Uterus (tissue), 4 donors: ENCODE results near the gene FBXO21. TPM values are rescaled to one million over a fixed set of nuclear protein-coding genes. Genes with fewer than 3 reads are reported as not detected.

Experiments
- DNase-seq, 2 donors: peaks; one replicate each; pipeline ENCODE4 v3.0.0-alpha.2; 2019 to 2020
- H3K27ac ChIP-seq, 2 donors: fragments of 200-600 bp; sonication (generic); 1 replicate in 1 of 2; 2 replicates in 1 of 2; pipeline ENCODE4 v1.5.1; 2016 to 2018
- H3K27me3 ChIP-seq, 2 donors: fragments of 200-600 bp; sonication (generic); one replicate each; pipeline ENCODE4 v1.5.1; 2018 to 2019; ENCODE audit warnings: control low read depth in 1 of 2
- H3K36me3 ChIP-seq, 2 donors: fragments of 200-600 bp; sonication (generic); one replicate each; pipeline ENCODE4 v1.5.1; 2019; ENCODE audit warnings: control low read depth in 1 of 2
- H3K4me1 ChIP-seq, 2 donors: fragments of 200-600 bp; sonication (generic); one replicate each; pipeline ENCODE4 v1.5.1; 2018 to 2019; ENCODE audit warnings: control low read depth in 1 of 2
- H3K4me3 ChIP-seq, 2 donors: fragments of 200-600 bp; sonication (generic); 1 replicate in 1 of 2; 2 replicates in 1 of 2; pipeline ENCODE4 v1.5.1; 2018 to 2019; ENCODE audit warnings: mild to moderate bottlenecking in 1 of 2
- H3K9me3 ChIP-seq, 2 donors: fragments of 200-600 bp; sonication (generic); one replicate each; pipeline ENCODE4 v1.5.1; 2019; ENCODE audit warnings: control low read depth in 1 of 2
- POLR2A ChIP-seq, 2 donors: fragments of 450-650 bp; IDR thresholded peaks; one replicate each; pipeline ENCODE4 v1.6.1; 2016; ENCODE audit warnings: antibody characterized with exemption in 2 of 2, mild to moderate bottlenecking in 1 of 2, moderate library complexity in 1 of 2
- intact Hi-C: fragments of 100-400 bp; cut with DNase I; formaldehyde crosslinking; loops from one replicate; pipeline ENCODE4 v1.15.1; 2023; ENCODE audit warnings: low total_unique reads
- total RNA-seq, 4 donors: library from RNA; depleted of rRNA in 3 of 4; stranded (reverse); fragments of >200 nt in 3 of 4; gene quantifications; one replicate each; pipeline versions ENCODE4 v1.1.0 to v1.2.4, GENCODE V29; 2014 to 2023
- TF ChIP-seq, protein P1 (sequence below), 4 experiments: fragments of 200-600 bp in 2 of 4; fragments of 450-650 bp in 2 of 4; sonication (generic) in 2 of 4; IDR thresholded peaks; one replicate each; pipeline ENCODE4 v1.5.1; 2016 to 2019; ENCODE audit warnings: antibody characterized with exemption in 4 of 4, mild to moderate bottlenecking in 2 of 4, moderate library complexity in 1 of 4
- donor health status: DM: yes; HTN: yes; CAD: no.

Gene FBXO21
- total RNA-seq, 4 donors from 2014 or later: 66.2 to 152 (median 90.0) TPM

DNA sequence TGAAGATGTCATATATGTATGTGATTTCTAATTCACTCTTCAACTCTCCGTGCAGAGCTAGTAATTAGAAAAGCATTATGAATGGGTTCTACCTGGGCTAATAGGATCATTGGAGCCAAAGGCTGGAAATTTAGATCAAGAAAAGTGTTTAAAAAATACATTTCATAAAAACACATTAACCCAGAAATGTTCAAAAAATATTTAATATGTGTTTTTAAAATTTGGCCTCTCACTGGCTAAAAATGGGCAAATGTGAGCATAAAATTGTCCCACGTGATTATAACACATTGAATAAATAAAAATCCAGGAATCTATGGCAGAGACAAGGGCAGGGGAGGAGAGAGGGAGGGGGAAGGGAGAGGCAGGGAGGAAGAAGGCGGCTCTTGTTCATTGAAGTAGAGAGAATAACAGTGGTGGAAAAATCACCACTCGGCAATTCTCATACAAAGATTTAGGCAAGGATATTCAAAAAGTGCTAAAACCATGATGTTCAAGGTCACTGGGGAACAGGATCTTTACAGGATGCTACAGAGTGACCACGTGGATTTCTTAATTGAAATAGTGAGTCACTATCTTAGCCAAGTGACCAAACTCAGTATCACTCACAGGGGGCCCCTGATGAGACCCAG lies 38.8 kb downstream of the FBXO21 start:
- intact Hi-C loops: no loop called here
- no peaks in the 10 kb centered on the region for H3K27me3 ChIP-seq
- H3K4me1 ChIP-seq: no peaks in the 10 kb centered on the region
- no peak for DNase-seq
- no peak for TF ChIP-seq POLR2A (IDR thresholded peaks at IDR 0.05)
- TF ChIP-seq, protein P1, sequence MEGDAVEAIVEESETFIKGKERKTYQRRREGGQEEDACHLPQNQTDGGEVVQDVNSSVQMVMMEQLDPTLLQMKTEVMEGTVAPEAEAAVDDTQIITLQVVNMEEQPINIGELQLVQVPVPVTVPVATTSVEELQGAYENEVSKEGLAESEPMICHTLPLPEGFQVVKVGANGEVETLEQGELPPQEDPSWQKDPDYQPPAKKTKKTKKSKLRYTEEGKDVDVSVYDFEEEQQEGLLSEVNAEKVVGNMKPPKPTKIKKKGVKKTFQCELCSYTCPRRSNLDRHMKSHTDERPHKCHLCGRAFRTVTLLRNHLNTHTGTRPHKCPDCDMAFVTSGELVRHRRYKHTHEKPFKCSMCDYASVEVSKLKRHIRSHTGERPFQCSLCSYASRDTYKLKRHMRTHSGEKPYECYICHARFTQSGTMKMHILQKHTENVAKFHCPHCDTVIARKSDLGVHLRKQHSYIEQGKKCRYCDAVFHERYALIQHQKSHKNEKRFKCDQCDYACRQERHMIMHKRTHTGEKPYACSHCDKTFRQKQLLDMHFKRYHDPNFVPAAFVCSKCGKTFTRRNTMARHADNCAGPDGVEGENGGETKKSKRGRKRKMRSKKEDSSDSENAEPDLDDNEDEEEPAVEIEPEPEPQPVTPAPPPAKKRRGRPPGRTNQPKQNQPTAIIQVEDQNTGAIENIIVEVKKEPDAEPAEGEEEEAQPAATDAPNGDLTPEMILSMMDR (IDR thresholded peaks at IDR 0.05): no peak
- H3K27ac ChIP-seq: no peak overlapping the region
- H3K9me3 ChIP-seq: no peaks in the 10 kb centered on the region
- H3K36me3 ChIP-seq: no peaks in the 10 kb centered on the region
- H3K4me3 ChIP-seq: no peak overlapping the region

DNA sequence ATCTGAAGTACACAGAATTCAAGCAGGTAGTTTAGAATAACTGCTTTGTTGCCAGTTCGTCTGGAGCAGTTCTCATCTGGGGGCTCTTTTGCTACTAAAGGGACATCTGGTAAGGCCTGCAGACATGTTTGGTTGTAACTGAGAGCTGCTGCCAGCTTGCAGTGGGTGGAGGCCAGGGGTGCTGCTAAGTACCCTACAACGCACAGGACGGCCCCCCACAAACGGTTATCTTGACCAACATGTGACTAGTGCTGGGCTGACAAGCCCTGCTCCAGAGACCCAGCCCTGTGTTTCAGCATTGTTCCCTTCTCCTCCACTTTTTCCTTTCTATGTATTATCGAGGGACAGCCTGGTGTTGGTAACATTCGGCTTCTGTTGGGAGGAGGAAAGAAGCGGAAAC lies 40.8 kb downstream of the FBXO21 start:
- no peak overlapping the region for H3K27ac ChIP-seq
- no peaks in the 10 kb centered on the region for H3K4me1 ChIP-seq
- no peak for DNase-seq
- no peak for TF ChIP-seq POLR2A (IDR thresholded peaks at IDR 0.05)
- TF ChIP-seq, protein P1 (IDR thresholded peaks at IDR 0.05): no peak
- H3K4me3 ChIP-seq: no peak overlapping the region
- no peaks in the 10 kb centered on the region for H3K27me3 ChIP-seq
- H3K36me3 ChIP-seq: no peaks in the 10 kb centered on the region
- intact Hi-C loops: no loop called here
- no peaks in the 10 kb centered on the region for H3K9me3 ChIP-seq

DNA sequence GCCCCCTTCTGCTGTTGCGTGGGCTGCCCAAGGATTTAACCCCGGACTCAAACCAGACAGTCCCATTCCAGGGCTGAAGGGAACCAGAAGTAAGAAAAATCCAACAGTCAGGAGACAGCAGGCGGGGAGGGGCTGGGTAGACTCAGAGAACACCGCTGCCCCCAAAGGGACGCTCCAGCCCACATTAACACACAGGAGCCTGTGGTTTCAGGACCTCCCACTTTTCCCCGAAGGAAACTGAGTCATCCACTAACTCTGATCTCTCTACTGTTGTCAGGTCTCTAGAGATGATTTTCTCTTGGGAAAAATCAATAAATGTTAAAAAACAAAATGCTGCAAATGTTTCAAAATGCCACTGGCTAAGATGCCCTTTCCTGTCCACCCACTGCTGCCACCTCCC lies 41.6 kb downstream of the FBXO21 start:
- TF ChIP-seq, protein P1 (IDR thresholded peaks at IDR 0.05): no peak
- no peak for TF ChIP-seq POLR2A (IDR thresholded peaks at IDR 0.05)
- Histone ChIP-seq H3K27ac (no peak overlapping the region), H3K4me1 (no peaks in the 10 kb centered on the region), H3K36me3 (no peaks in the 10 kb centered on the region), H3K27me3 (no peaks in the 10 kb centered on the region), H3K4me3 (no peak overlapping the region), H3K9me3 (no peaks in the 10 kb centered on the region)
- intact Hi-C loops: no loop called here
- no peak for DNase-seq

DNA sequence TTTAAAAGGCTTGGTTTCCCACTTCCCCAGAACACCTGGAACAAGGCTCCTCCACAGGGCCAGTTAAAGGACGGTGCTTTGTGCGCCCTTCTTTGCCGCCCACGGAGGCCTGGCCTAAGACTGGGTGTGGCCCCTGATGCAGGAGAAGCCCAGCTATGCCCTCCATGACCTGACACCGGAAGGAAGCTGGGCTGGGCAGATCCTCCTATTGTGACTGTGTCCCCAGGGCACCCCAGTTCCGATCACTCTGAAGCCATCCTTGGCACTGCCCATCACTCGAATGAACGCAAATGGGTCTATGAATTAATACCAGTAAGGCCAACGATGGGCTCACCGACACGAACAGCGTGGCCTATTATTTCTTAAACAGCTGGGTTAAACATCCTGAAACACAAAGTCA lies 42.6 kb downstream of the FBXO21 start:
- Histone ChIP-seq H3K36me3 (no peaks in the 10 kb centered on the region), H3K4me1 (no peaks in the 10 kb centered on the region), H3K4me3 (no peak overlapping the region), H3K27ac (no peak overlapping the region), H3K9me3 (no peaks in the 10 kb centered on the region), H3K27me3 (no peaks in the 10 kb centered on the region)
- DNase-seq: no peak
- intact Hi-C loops: no loop called here
- TF ChIP-seq POLR2A (IDR thresholded peaks at IDR 0.05): no peak

DNA sequence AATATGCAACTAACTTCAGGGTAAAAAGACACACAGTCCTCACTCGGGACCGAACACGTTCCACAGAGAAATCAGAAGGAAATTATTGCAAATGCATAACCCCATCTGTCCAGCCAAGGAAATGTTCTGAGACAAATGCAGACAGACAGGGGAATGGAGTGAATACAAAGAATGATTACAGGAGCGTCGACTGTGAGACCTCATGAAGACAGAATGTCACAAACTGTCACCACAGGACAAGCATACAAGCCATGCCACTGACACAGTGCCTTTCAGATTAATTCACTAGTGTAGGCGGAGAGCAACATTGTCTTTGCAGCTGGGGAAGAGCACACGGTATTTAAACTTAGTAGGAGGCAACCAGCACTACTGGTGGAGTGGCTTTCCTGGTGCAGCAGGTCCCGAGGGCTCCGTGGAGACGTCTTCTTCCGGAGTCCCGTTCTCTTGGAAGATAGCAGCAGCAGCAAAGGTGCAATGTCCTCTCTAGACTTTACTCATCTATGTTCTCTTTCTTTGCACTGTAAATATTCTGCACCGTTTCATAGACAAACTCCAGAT lies 44.6 kb downstream of the FBXO21 start:
- TF ChIP-seq, protein P1 (IDR thresholded peaks at IDR 0.05): no peak
- TF ChIP-seq POLR2A (IDR thresholded peaks at IDR 0.05): no peak
- intact Hi-C loops: no loop called here

More for the DNA sequence above, 44.6 kb downstream of the FBXO21 start:
- DNase-seq: no peak
- Histone ChIP-seq H3K4me1 (no peaks in the 10 kb centered on the region), H3K36me3 (no peaks in the 10 kb centered on the region), H3K27ac (no peak overlapping the region), H3K27me3 (no peaks in the 10 kb centered on the region), H3K4me3 (no peak overlapping the region), H3K9me3 (no peaks in the 10 kb centered on the region)
